ENCODE measurements around the gene CRYZL1.

GRCh38 chr21:33552093-33552998, 89.2 kb downstream of the CRYZL1 start:
- no peak for TF ChIP-seq CTCF (optimal IDR thresholded peaks at IDR 0.05 in 1 of 3, IDR thresholded peaks at IDR 0.05 in 1 of 3, conservative IDR thresholded peaks at IDR 0.05 in 1 of 3; ENCODE audit: extremely low read depth in 1 of 3, insufficient read depth in 2 of 3, low read length in 3 of 3)
- TF ChIP-seq EZH2 (IDR thresholded peaks at IDR 0.05; ENCODE audit: low read length): no peak
